ENCODE measurements around the gene POLR2B. TPM values are rescaled to one million over a fixed set of nuclear protein-coding genes. Genes with fewer than 3 reads are reported as not detected.

Gene POLR2B
- total RNA-seq, 2 experiments from 2014 or later, result 106 to 144 TPM

DNA sequence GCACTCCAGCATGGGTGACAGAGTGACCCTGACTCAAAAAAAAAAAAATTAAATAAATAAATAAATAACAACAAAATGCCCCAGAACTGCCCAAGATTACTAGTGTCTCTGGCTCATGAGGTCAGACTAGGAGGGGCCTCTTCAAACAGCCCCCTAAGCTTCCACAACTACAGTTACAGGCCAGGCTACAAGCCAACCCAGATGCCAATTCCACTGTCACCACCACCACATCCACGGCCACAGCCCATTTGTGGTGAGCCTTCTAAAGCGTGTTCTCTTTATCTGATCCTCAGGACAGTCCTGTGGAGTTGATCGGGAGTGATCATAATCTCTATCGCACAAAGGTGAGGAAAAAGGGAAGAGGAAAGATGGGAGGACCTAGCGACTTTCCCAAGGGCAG lies 94.9 kb downstream of the POLR2B start:
- intact Hi-C loops (cut with micrococcal nuclease; ENCODE audit: unreplicated experiment), result no loop called here
- Histone ChIP-seq H4K20me1 (ENCODE audit: insufficient read depth, low read length) (no peaks in the 10 kb centered on the region), H3K4me3 (ENCODE audit: low read depth, low read length, poor library complexity, severe bottlenecking) (no peak overlapping the region), H2AFZ (ENCODE audit: low read length) (no peak overlapping the region), H3K27ac (ENCODE audit: low read depth, low read length, poor library complexity, severe bottlenecking) (no peak overlapping the region), H3K4me1 (ENCODE audit: insufficient read depth, low read length, poor library complexity, severe bottlenecking) (no peaks in the 10 kb centered on the region), H3K9me2 (ENCODE audit: insufficient read depth, low read length) (no peaks in the 10 kb centered on the region), H3K9me3 (ENCODE audit: low read length) (no peaks in the 10 kb centered on the region), H3K4me2 (ENCODE audit: low read length) (no peak overlapping the region), H3K79me2 (ENCODE audit: insufficient read depth, low read depth, low read length) (no peaks in the 10 kb centered on the region), H3K36me3 (ENCODE audit: insufficient read depth, low read length) (no peaks in the 10 kb centered on the region)
- ChIA-PET CTCF (ENCODE audit: unreplicated experiment) (no interaction called here), POLR2A (no interaction called here)
- no TSS peak for BruUV-seq (replicated peaks)
- no peak for DNase-seq (ENCODE audit: low spot score)
- no peak for TF ChIP-seq EZH2phosphoT487 (IDR thresholded peaks at IDR 0.05; ENCODE audit: borderline replicate concordance, low read depth, low read length)
- TF ChIP-seq, protein P1, sequence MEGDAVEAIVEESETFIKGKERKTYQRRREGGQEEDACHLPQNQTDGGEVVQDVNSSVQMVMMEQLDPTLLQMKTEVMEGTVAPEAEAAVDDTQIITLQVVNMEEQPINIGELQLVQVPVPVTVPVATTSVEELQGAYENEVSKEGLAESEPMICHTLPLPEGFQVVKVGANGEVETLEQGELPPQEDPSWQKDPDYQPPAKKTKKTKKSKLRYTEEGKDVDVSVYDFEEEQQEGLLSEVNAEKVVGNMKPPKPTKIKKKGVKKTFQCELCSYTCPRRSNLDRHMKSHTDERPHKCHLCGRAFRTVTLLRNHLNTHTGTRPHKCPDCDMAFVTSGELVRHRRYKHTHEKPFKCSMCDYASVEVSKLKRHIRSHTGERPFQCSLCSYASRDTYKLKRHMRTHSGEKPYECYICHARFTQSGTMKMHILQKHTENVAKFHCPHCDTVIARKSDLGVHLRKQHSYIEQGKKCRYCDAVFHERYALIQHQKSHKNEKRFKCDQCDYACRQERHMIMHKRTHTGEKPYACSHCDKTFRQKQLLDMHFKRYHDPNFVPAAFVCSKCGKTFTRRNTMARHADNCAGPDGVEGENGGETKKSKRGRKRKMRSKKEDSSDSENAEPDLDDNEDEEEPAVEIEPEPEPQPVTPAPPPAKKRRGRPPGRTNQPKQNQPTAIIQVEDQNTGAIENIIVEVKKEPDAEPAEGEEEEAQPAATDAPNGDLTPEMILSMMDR (conservative IDR thresholded peaks at IDR 0.05; ENCODE audit: low read length), result no peak

DNA sequence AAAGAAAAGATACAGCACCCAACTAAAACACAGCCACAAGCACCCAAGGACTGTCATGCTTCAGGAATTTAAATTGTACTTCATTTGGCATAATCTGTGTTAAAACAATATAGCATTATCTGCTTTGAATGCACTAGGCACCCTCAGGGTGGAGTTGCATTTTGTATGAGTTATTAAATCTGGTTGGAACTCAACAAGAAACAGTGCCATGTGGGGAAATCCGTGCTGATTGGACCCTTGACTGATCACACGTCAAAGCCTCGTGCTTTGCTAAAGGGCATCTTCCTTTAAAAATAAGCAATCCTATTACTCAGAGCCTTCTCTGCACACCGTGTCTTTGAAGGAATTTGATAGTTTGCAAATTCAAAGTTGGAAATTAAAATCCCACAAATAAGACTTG lies 96.0 kb downstream of the POLR2B start:
- Histone ChIP-seq H3K79me2 (ENCODE audit: insufficient read depth, low read depth, low read length) (no peaks in the 10 kb centered on the region), H3K4me1 (ENCODE audit: insufficient read depth, low read length, poor library complexity, severe bottlenecking) (no peaks in the 10 kb centered on the region), H3K4me2 (ENCODE audit: low read length) (no peak overlapping the region), H4K20me1 (ENCODE audit: insufficient read depth, low read length) (no peaks in the 10 kb centered on the region), H3K4me3 (ENCODE audit: low read depth, low read length, poor library complexity, severe bottlenecking) (no peak overlapping the region), H3K9me3 (ENCODE audit: low read length) (no peaks in the 10 kb centered on the region), H3K36me3 (ENCODE audit: insufficient read depth, low read length) (no peaks in the 10 kb centered on the region), H2AFZ (ENCODE audit: low read length) (no peak overlapping the region), H3K9me2 (ENCODE audit: insufficient read depth, low read length) (no peaks in the 10 kb centered on the region), H3K27ac (ENCODE audit: low read depth, low read length, poor library complexity, severe bottlenecking) (no peak overlapping the region)
- no peak for DNase-seq (ENCODE audit: low spot score)
- intact Hi-C loops (cut with micrococcal nuclease; ENCODE audit: unreplicated experiment), result no loop called here
- ChIA-PET CTCF (ENCODE audit: unreplicated experiment) (no interaction called here), POLR2A (interaction anchor here (0.7 to 1.6 kb wide), 2 partner anchors 10 to 31 kb away, joined by 3 to 4 read pairs; no protein-coding TSS in a partner anchor)
- no peak for TF ChIP-seq EZH2phosphoT487 (IDR thresholded peaks at IDR 0.05; ENCODE audit: borderline replicate concordance, low read depth, low read length)
- TF ChIP-seq, protein P1 (conservative IDR thresholded peaks at IDR 0.05; ENCODE audit: low read length), result no peak
- BruUV-seq (replicated peaks), result no TSS peak

DNA sequence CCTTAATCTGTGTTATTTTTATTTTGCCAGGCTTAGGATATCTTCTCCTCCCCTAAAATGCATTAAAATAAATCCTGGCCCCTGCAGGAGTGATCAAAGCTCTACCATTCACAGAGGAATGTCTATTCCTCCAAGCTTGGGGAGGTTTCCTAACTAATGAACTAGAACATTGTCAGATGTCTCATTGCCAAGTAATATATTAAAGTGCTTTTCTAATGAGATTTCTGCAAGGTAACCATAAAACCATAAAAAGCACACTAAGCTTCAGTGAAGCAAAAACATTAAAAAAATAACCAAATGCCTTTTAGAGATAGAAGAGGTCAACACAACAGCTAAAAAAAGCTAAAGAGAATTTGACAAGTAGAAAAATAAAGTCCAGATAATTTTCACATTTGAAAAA lies 96.7 kb downstream of the POLR2B start:
- POLR2A ChIA-PET, result interaction anchor here (0.7 to 1.6 kb wide), 4 partner anchors 10 to 1713 kb away, joined by 3 to 4 read pairs (median 3); no protein-coding TSS in a partner anchor
- Histone ChIP-seq H3K9me3 (ENCODE audit: low read length) (no peaks in the 10 kb centered on the region), H3K36me3 (ENCODE audit: insufficient read depth, low read length) (no peaks in the 10 kb centered on the region), H4K20me1 (ENCODE audit: insufficient read depth, low read length) (no peaks in the 10 kb centered on the region), H3K79me2 (ENCODE audit: insufficient read depth, low read depth, low read length) (no peaks in the 10 kb centered on the region), H3K4me1 (ENCODE audit: insufficient read depth, low read length, poor library complexity, severe bottlenecking) (no peaks in the 10 kb centered on the region), H3K4me2 (ENCODE audit: low read length) (no peak overlapping the region), H3K4me3 (ENCODE audit: low read depth, low read length, poor library complexity, severe bottlenecking) (no peak overlapping the region), H3K9me2 (ENCODE audit: insufficient read depth, low read length) (no peaks in the 10 kb centered on the region), H2AFZ (ENCODE audit: low read length) (no peak overlapping the region), H3K27ac (ENCODE audit: low read depth, low read length, poor library complexity, severe bottlenecking) (no peak overlapping the region)
- BruUV-seq (replicated peaks), result no TSS peak
- DNase-seq (ENCODE audit: low spot score), result no peak
- TF ChIP-seq, protein P1 (conservative IDR thresholded peaks at IDR 0.05; ENCODE audit: low read length), result no peak
- TF ChIP-seq EZH2phosphoT487 (IDR thresholded peaks at IDR 0.05; ENCODE audit: borderline replicate concordance, low read depth, low read length), result no peak
- intact Hi-C loops (cut with micrococcal nuclease; ENCODE audit: unreplicated experiment), result no loop called here
- CTCF ChIA-PET (ENCODE audit: unreplicated experiment), result no interaction called here

All from OCI-LY7 (cell line).